KMS-11 (cell line): Measurements from ENCODE around the gene PLD3.
A peak's percentile ranks its signal among the peaks of the same experiment; 100 is the strongest.

ENCODE experiments used
- H2AFZ ChIP-seq: fragments of 200-600 bp; sonication (generic); 2 replicates; pipeline ENCODE4 v1.6.1; 2016; ENCODE audit warnings: antibody characterized with exemption, mixed run types, low read depth
- H3K27ac ChIP-seq: fragments of 200-600 bp; sonication (generic); 2 replicates; pipeline ENCODE4 v1.6.1; 2016; ENCODE audit warnings: mild to moderate bottlenecking, mixed run types
- H3K27me3 ChIP-seq: fragments of 200-600 bp; sonication (generic); 2 replicates; pipeline ENCODE4 v1.6.1; 2017; ENCODE audit warnings: mild to moderate bottlenecking, low read depth, mixed run types, moderate library complexity; ENCODE audit not compliant: insufficient read depth
- H3K36me3 ChIP-seq: fragments of 200-600 bp; sonication (generic); 2 replicates; pipeline ENCODE4 v1.6.1; 2017; ENCODE audit warnings: mild to moderate bottlenecking, mixed run types; ENCODE audit not compliant: insufficient read depth
- H3K4me1 ChIP-seq: fragments of 200-600 bp; sonication (generic); 2 replicates; pipeline ENCODE4 v1.6.1; 2016; ENCODE audit warnings: mild to moderate bottlenecking, low read depth, mixed run types; ENCODE audit not compliant: poor library complexity, severe bottlenecking
- H3K4me2 ChIP-seq: fragments of 200-600 bp; sonication (generic); 2 replicates; pipeline ENCODE4 v1.7.0; 2016; ENCODE audit warnings: mild to moderate bottlenecking, mixed run types
- H3K4me3 ChIP-seq: fragments of 200-600 bp; sonication (generic); IDR thresholded peaks from 2 replicates; pipeline ENCODE4 v1.6.1; 2017; ENCODE audit warnings: low read depth, low read length, mixed read lengths; ENCODE audit not compliant: insufficient read depth
- H3K79me2 ChIP-seq: fragments of 200-600 bp; sonication (generic); 2 replicates; pipeline ENCODE4 v1.6.1; 2016; ENCODE audit warnings: low read depth, mixed run types; ENCODE audit not compliant: insufficient read depth
- H3K9ac ChIP-seq: fragments of 200-600 bp; sonication (generic); 2 replicates; pipeline ENCODE4 v1.6.1; 2016; ENCODE audit warnings: mild to moderate bottlenecking, mixed run types
- H4K20me1 ChIP-seq: fragments of 200-600 bp; sonication (generic); 2 replicates; pipeline ENCODE4 v1.6.1; 2016; ENCODE audit warnings: mild to moderate bottlenecking, mixed run types; ENCODE audit not compliant: insufficient read depth
- TF ChIP-seq, protein P1 (sequence below): fragments of 200-600 bp; sonication (generic); conservative IDR thresholded peaks from 2 replicates; pipeline ENCODE4 v1.6.1; 2017; ENCODE audit warnings: low read depth, mild to moderate bottlenecking, antibody characterized with exemption, low read length, moderate library complexity, mixed read lengths

Gene PLD3

DNA sequence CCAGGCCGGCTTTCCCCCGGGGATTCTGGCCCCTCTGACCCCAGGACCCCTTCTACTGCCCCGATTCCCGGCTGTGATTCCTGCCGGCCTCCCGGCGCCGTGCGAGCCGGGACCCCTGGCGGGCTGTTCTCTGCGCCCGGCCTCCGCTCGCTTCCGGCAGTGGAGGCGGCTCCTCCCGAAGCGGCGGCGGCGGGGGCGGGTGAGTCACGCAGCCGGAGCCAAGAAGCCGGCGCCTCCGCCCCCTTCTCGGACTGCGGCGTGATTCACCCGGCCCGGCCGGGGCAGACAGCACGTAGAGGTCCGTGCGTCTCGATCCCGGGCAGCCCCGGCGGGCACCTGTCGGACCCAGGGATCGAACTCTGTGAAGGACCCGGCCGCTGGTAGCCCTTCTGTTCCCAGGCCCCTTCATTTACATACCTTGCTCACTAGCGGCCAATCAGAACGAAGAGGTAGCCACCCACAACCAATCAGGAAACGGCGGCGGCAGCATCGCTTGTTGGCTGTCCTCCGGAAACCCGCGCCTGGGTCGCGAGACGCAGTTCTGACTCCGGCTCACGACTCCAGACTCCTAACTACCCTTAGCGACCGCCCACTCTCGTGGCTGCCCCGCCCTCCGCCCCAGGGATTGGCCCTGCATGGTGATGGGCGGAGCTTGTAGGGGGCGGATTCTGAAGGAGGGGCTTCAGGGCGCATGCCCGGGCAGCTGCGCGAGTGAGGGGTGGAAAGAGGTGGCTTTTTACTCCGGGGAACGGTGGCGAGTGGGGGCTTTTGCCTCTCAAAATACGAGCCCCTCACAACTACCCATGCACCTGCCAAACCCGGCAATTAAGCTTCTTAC is 77.2 kb downstream of the PLD3 start, which contains the start of gene SERTAD1:
TSS of gene SERTAD1 (minus strand) at position 543 of the 838 bp plus-strand sequence. CDS start 2,446 bp downstream, outside the sequence.
- H3K4me1 ChIP-seq = peaks cover 24% of the 10 kb centered on the region
- H2AFZ ChIP-seq = peak within 1 kb of the TSS; percentile 76
- H3K36me3 ChIP-seq = no peaks in the 10 kb centered on the region
- peak within 1 kb of the TSS; percentile 86 for H3K9ac ChIP-seq
- 0 out of 2 replicates have a peak, but pooled peaks cover 5% of the 10 kb centered on the region for H3K79me2 ChIP-seq
- H3K4me3 ChIP-seq = no peak within 1 kb of the TSS
- peak within 1 kb of the TSS; percentile 96 for H3K4me2 ChIP-seq
- peak within 1 kb of the TSS; percentile 85 for H3K27ac ChIP-seq
- H4K20me1 ChIP-seq = no peaks in the 10 kb centered on the region
- TF ChIP-seq, protein P1, sequence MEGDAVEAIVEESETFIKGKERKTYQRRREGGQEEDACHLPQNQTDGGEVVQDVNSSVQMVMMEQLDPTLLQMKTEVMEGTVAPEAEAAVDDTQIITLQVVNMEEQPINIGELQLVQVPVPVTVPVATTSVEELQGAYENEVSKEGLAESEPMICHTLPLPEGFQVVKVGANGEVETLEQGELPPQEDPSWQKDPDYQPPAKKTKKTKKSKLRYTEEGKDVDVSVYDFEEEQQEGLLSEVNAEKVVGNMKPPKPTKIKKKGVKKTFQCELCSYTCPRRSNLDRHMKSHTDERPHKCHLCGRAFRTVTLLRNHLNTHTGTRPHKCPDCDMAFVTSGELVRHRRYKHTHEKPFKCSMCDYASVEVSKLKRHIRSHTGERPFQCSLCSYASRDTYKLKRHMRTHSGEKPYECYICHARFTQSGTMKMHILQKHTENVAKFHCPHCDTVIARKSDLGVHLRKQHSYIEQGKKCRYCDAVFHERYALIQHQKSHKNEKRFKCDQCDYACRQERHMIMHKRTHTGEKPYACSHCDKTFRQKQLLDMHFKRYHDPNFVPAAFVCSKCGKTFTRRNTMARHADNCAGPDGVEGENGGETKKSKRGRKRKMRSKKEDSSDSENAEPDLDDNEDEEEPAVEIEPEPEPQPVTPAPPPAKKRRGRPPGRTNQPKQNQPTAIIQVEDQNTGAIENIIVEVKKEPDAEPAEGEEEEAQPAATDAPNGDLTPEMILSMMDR = peak; percentile 81
- H3K27me3 ChIP-seq = no peaks in the 10 kb centered on the region
